Left ventricle myocardium superior (tissue), 1 donor: Measurements from ENCODE around the gene TRPM3. TPM values are rescaled to one million over a fixed set of nuclear protein-coding genes. Genes with fewer than 3 reads are reported as not detected.

Experiments used
- ATAC-seq: fragments of 200-7000 bp; cut with Tn5 transposase; one replicate; pipeline ENCODE4 v1.9.1; 2020; ENCODE audit warnings: mild to moderate bottlenecking, moderate library complexity
- DNase-seq: peaks from one replicate; pipeline ENCODE4 v3.0.0-alpha.2; 2020
- intact Hi-C: fragments of 100-400 bp; cut with micrococcal nuclease; formaldehyde crosslinking; loops from one replicate; pipeline ENCODE4 v1.11.0; 2022
- long read RNA-seq: library from polyadenylated mRNA; unstranded; transcript quantifications from one replicate; pipeline ENCODE4 v2.0.0, GENCODE V29; 2021
- total RNA-seq: library from RNA; stranded (reverse); fragmentation: NEBNext Ultra II Directional; extraction: Animal tissue kit (Norgen Biotek cat#: 25700); gene quantifications from one replicate; pipeline ENCODE4 v1.2.1, GENCODE V29; 2021
- donor health status: DM: no; HTN: yes; CAD: no; lungs with severe emphysema.

The TRPM3 gene
- 0.35 TPM for total RNA-seq
- long read RNA-seq, partial matches to known transcripts: 0 of 5 reads
- long read RNA-seq, other reads (novel, unspliced or antisense): 5 of 5 reads

DNA sequence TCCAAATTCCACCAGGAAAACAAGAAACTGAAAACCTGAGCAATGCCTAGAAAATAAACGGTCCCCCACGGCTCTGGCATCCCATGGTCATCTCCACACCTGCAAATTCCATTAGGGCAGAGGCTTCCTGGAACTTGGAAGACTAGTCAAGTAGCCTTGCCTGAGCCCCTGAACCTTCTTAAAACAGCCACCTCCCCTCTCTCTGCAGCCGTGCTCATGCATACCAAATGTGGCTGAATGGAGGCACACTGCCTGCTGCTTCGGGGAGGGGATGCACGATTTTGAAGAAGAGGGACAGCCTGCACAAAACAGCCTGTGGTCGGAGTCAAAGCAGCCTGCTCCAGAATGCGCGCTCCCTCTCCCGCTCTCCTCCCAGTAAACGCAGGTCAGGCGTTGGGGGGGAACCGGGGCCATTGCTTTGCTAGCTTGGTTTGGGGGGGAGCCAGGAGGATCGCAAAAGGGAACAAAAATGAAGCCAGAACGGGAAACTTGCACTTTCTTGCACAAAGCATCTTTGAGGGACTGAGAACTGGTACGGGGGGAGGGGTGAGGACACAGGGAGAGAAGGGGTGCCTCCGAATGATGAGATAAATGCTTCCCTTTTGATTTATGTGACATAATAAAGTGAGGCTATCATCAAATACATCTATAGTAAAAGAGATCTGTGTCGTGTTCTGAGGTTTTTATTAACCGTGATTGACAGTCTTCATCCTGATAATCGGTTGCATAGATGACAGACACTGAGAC lies at the start of gene TRPM3:
TSS of gene TRPM3 (minus strand) at position 347 of the 747 bp plus-strand sequence. CDS start at position 80, 267 bp downstream.
- DNase-seq: no peak
- no peak for ATAC-seq

DNA sequence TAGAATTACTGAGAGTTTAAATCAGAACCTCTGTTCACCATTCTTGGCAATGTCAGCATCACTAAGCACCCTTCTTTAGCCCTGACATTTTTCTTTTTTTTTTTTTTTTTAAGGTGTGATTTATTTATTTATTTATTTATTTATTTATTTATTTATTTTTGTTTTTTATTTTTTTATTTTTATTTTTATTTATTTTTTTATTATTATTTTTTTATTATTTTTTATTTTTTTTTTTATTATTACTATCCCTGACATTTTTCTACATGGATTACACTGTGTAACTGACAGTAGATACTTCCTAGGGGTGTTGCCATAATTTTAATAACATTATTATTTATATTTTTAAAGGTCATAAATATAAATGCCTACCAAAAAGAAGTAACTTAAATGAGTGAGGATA lies 47.0 kb upstream of the TRPM3 start:
- ATAC-seq (no peak), DNase-seq (no peak)
- intact Hi-C loops: no loop called here

More for the DNA sequence above, at the start of gene TRPM3:
- intact Hi-C loops: no loop called here

- intact Hi-C loops: no loop called here
Measured at GRCh38 chr9:71162126-71162525, 40.7 kb upstream of the TRPM3 start.

GRCh38 chr9:71157731-71158130 lies 36.3 kb upstream of the TRPM3 start:
- intact Hi-C loops: no loop called here

More at GRCh38 chr9:71162126-71162525, 40.7 kb upstream of the TRPM3 start:
- ATAC-seq (no peak), DNase-seq (no peak)

DNA sequence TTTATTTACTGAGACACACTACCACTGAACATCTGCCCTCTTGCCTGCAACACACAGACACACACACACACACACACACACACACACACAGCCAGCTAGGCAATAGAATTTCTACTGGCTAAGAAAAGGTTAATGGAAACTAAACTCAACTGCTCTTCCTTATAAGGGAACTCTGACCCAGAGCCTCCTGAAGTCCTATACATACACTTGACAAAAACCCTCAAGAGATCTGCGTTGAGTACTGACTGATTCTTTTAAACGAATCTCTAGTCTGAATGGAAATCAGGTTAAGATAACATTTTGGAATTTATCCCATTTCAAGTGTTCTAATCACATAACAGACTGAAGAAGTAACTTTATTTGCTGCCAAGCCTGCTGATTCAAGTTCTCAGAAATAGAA lies 25.9 kb upstream of the TRPM3 start:
- DNase-seq (no peak), ATAC-seq (no peak)
- intact Hi-C loops: no loop called here

More at GRCh38 chr9:71157731-71158130, 36.3 kb upstream of the TRPM3 start:
- DNase-seq (no peak), ATAC-seq (no peak)

GRCh38 chr9:71146511-71146910 lies 25.1 kb upstream of the TRPM3 start:
- DNase-seq: no peak
- no peak for ATAC-seq
- intact Hi-C loops: no loop called here

GRCh38 chr9:71145179-71145578 lies 23.8 kb upstream of the TRPM3 start:
- no peak for ATAC-seq
- intact Hi-C loops: no loop called here
- no peak for DNase-seq

GRCh38 chr9:71144495-71144894 lies 23.1 kb upstream of the TRPM3 start:
- DNase-seq (no peak), ATAC-seq (no peak)
- intact Hi-C loops: no loop called here

DNA sequence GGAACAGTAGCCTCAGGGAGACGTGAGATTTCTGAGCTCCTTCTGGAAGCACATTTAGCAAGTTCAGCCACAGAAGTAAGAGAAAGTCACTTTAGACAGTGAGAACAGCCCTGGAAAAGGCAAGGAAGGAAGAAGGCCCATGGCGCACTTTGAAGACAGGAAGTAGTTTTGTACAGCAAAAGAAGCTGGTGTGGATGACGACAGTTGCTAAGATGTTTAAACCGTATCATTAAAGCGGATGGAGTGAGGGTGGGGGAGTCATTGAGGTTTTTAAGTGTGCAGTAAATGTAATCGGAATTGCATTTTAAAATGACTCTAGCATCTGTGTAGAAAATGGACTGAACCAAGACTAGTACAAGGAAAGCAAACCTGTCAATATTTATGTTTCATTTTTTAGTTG lies 15.3 kb upstream of the TRPM3 start:
- intact Hi-C loops: no loop called here
- no peak for DNase-seq
- ATAC-seq: no peak

DNA sequence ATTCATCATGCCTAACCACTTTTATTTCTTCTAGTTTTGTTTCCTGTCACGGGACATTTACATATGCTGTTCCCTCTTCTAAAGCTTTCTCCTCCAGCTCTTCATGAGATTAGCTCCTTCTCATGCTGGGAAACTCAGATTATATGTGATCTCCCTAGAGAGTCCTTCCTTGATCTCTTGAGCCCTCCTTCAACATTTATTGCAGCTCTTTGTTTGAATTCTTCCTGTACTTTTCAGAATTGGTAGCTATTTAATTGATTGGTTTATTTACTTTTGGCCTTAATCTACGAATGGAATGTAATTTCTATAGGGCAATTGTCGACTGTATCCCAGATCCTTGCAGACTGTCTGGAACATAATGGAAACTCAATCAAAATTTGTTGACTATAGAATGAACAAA lies 9.7 kb upstream of the TRPM3 start:
- DNase-seq (no peak), ATAC-seq (no peak)
- intact Hi-C loops: no loop called here

GRCh38 chr9:71130521-71130920 lies 9.1 kb upstream of the TRPM3 start:
- no peak for DNase-seq
- no peak for ATAC-seq
- intact Hi-C loops: no loop called here

- ATAC-seq: no peak
- DNase-seq: no peak
- intact Hi-C loops: no loop called here
Measured at GRCh38 chr9:71128796-71129195, 7.4 kb upstream of the TRPM3 start.

DNA sequence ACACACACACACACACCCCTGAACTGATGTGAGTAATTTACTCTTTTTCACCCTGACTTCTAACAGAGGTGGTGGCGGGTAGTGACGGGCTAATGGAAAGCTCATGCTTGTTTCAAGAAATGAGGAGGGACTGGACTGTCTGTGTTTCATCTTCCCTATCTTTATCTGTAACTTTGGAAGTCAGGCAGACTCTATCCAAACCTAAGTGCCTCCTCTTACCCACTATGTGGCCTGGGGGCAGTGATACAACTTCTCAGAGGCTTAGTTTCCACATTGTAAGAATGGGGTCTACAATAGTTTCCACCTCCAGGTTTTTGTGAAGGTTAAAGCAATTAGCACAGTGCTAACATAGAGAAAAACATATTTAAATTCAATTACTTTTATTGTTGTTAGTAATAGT lies 5.9 kb upstream of the TRPM3 start:
- ATAC-seq (no peak), DNase-seq (no peak)
- intact Hi-C loops: no loop called here

- ATAC-seq (no peak), DNase-seq (no peak)
- intact Hi-C loops: no loop called here
Measured at GRCh38 chr9:71122421-71122820, 1.0 kb upstream of the TRPM3 start.

- no peak for ATAC-seq
- intact Hi-C loops: no loop called here
- no peak for DNase-seq
Measured at GRCh38 chr9:71122022-71122275, 528 bp upstream of the TRPM3 start.

- ATAC-seq: no peak
- no peak for DNase-seq
- intact Hi-C loops: no loop called here
Measured at GRCh38 chr9:71120501-71121247, 747 bp downstream of the TRPM3 start.

- no peak for DNase-seq
- intact Hi-C loops: no loop called here
Measured at GRCh38 chr9:71119746-71120145, 1.7 kb downstream of the TRPM3 start.

GRCh38 chr9:71118324-71118723 lies 3.1 kb downstream of the TRPM3 start:
- intact Hi-C loops: no loop called here
- DNase-seq: no peak
- no peak for ATAC-seq

More at GRCh38 chr9:71119746-71120145, 1.7 kb downstream of the TRPM3 start:
- no peak for ATAC-seq

DNA sequence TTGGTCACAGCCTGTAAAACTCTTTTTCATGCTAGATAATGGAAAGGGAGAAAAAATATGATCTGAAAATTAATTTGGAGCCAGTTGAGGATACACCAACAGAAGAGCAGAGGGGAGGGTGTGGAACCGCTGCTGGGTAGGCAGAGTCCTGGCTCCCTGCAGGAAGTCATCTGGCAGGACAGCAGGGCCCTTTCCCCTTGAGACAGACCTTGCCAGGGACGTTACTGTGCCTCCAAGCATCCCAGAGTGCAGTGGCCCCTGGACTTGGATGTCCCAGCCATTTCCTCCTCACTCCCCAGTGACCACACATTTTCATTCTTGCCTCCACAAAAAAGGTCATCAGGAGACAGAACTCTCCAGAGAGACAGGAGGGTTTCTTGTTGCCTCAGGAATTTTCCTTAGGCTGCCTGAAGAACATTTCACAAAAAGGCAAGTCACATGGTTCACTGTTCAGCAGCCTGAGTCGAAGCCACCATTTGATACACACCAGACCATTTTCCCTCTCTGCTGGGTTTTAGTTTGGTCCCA lies 5.9 kb downstream of the TRPM3 start:
- intact Hi-C loops: no loop called here
- DNase-seq (no peak), ATAC-seq (no peak)

DNA sequence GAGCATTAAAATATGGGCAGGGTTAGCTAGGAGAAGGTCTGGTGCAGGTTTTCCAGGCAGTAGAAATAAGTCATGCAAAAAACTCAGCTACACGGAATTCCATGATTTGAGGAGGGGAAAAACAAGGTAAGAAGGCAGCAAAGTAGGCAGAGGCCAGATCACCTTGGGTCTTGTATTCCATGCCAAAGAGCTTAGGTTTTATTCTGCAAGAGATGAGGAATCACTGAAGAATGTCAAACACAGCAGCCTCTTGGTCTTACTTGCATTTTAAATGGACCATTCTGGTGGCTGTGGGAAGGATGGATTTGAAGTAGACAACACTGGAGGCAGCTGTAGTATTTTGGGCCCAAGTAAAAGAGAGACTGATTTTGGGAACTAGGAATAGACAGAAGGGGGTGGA lies 8.6 kb downstream of the TRPM3 start:
- no peak for ATAC-seq
- intact Hi-C loops: no loop called here
- DNase-seq: no peak

- intact Hi-C loops: no loop called here
- ATAC-seq (no peak), DNase-seq (no peak)
Measured at GRCh38 chr9:71108937-71109336, 12.5 kb downstream of the TRPM3 start.
